ENCODE measurements around the gene CPZ.

GRCh38 chr4:8557151-8558076, 35.2 kb upstream of the CPZ start:
- no peak for TF ChIP-seq CTCF (IDR thresholded peaks at IDR 0.05)
- no peak for TF ChIP-seq POLR2A (IDR thresholded peaks at IDR 0.05)
